Measurements from ENCODE around the gene UBE2D1. TPM values are rescaled to one million over a fixed set of nuclear protein-coding genes. Genes with fewer than 3 reads are reported as not detected.

The UBE2D1 gene
- total and polyA plus RNA-seq, 7 donors: 23.8 to 120 (median 52.0) TPM

GRCh38 chr10:58350619-58351323 lies 16.0 kb downstream of the UBE2D1 start:
- WGBS, 3 donors: 49 to 65% (median 54%) methylated on average over 6 of the region's 6 CpGs

GRCh38 chr10:58351616-58352578 lies 17.1 kb downstream of the UBE2D1 start:
- no peaks in the 10 kb centered on the region for H3K27me3 ChIP-seq (ENCODE audit: insufficient read depth in 3 of 3, low read length in 2 of 3)

More at GRCh38 chr10:58350619-58351323, 16.0 kb downstream of the UBE2D1 start:
- H3K4me1 ChIP-seq: peaks cover 83% of the 10 kb centered on the region
- H3K4me3 ChIP-seq: no peak overlapping the region
- no peak for DNase-seq
- H3K27ac ChIP-seq: peak overlapping the region; percentile 74
- ATAC-seq: peak in 2 of 4 donors; percentile 28 to 55
- TF ChIP-seq CTCF (IDR thresholded peaks at IDR 0.05): no peak
- H3K36me3 ChIP-seq (ENCODE audit: insufficient read depth in 1 of 2, low read depth in 1 of 2): no peaks in the 10 kb centered on the region
- intact Hi-C loops (cut with DNase I): no loop called here
- no peaks in the 10 kb centered on the region for H3K27me3 ChIP-seq (ENCODE audit: insufficient read depth in 3 of 3, low read length in 2 of 3)
- no peaks in the 10 kb centered on the region for H3K9me3 ChIP-seq

GRCh38 chr10:58352956-58353610 lies 18.3 kb downstream of the UBE2D1 start:
- DNase-seq (no peak), ATAC-seq (peak in 1 of 4 donors; percentile 59)
- H3K4me3 ChIP-seq: peak overlapping the region; percentile 20
- H3K9me3 ChIP-seq: no peaks in the 10 kb centered on the region
- no peak for TF ChIP-seq CTCF (IDR thresholded peaks at IDR 0.05)
- H3K27ac ChIP-seq: peak overlapping the region; percentile 74
- no peaks in the 10 kb centered on the region for H3K36me3 ChIP-seq (ENCODE audit: insufficient read depth in 1 of 2, low read depth in 1 of 2)
- intact Hi-C loops (cut with DNase I): no loop called here
- H3K4me1 ChIP-seq: peaks cover 89% of the 10 kb centered on the region
- WGBS, 3 donors: 25 to 34% (median 33%) methylated on average over 2 of the region's 2 CpGs
- H3K27me3 ChIP-seq (ENCODE audit: insufficient read depth in 3 of 3, low read length in 2 of 3): no peaks in the 10 kb centered on the region

More at GRCh38 chr10:58351616-58352578, 17.1 kb downstream of the UBE2D1 start:
- ATAC-seq (peak; percentile 45 to 66 (median 60)), DNase-seq (no peak)
- H3K36me3 ChIP-seq (ENCODE audit: insufficient read depth in 1 of 2, low read depth in 1 of 2): no peaks in the 10 kb centered on the region
- H3K4me3 ChIP-seq: peak overlapping the region; percentile 20
- peak overlapping the region; percentile 74 for H3K27ac ChIP-seq
- no peak for TF ChIP-seq CTCF (IDR thresholded peaks at IDR 0.05)
- H3K4me1 ChIP-seq: peaks cover 90% of the 10 kb centered on the region
- no peaks in the 10 kb centered on the region for H3K9me3 ChIP-seq
- WGBS, 3 donors: 62 to 79% (median 64%) methylated on average over 7 of the region's 7 CpGs
- intact Hi-C loops (cut with DNase I): no loop called here

- intact Hi-C loops (cut with DNase I): no loop called here
- Histone ChIP-seq H3K4me3 (no peak overlapping the region), H3K9me3 (no peaks in the 10 kb centered on the region), H3K4me1 (peaks cover 81% of the 10 kb centered on the region), H3K36me3 (ENCODE audit: insufficient read depth in 1 of 2, low read depth in 1 of 2) (peaks cover 0 to 6% of the 10 kb centered on the region in 2 donors), H3K27me3 (ENCODE audit: insufficient read depth in 3 of 3, low read length in 2 of 3) (no peaks in the 10 kb centered on the region), H3K27ac (peak overlapping the region; percentile 74)
- no peak for DNase-seq
- no peak for TF ChIP-seq CTCF (IDR thresholded peaks at IDR 0.05)
- whole genome bisulfite sequencing, 3 donors: 49 to 50% (median 50%) methylated on average over 2 of the region's 2 CpGs
- ATAC-seq: no peak
Observed at GRCh38 chr10:58356756-58357155, 21.9 kb downstream of the UBE2D1 start.
